Prostate gland (tissue), 2 donors: ENCODE data around the gene DPPA2.

Experiments used
- CTCF ChIP-seq, 4 experiments: fragments of 200-600 bp in 2 of 4; fragments of 450-650 bp in 2 of 4; sonication (generic) in 2 of 4; IDR thresholded peaks; 1 replicate in 3 of 4; 2 replicates in 1 of 4; pipeline ENCODE4 v1.5.1; 2016 to 2019; ENCODE audit warnings: antibody characterized with exemption in 4 of 4, mild to moderate bottlenecking in 2 of 4, moderate library complexity in 2 of 4
- POLR2A ChIP-seq: fragments of 450-650 bp; IDR thresholded peaks from one replicate; pipeline ENCODE4 v1.6.1; 2016; ENCODE audit warnings: antibody characterized with exemption, mild to moderate bottlenecking
- POLR2AphosphoS5 ChIP-seq: sonication (generic); formaldehyde crosslinking; IDR thresholded peaks from one replicate; pipeline ENCODE4 v1.6.1; 2017; ENCODE audit warnings: antibody characterized with exemption

DNA sequence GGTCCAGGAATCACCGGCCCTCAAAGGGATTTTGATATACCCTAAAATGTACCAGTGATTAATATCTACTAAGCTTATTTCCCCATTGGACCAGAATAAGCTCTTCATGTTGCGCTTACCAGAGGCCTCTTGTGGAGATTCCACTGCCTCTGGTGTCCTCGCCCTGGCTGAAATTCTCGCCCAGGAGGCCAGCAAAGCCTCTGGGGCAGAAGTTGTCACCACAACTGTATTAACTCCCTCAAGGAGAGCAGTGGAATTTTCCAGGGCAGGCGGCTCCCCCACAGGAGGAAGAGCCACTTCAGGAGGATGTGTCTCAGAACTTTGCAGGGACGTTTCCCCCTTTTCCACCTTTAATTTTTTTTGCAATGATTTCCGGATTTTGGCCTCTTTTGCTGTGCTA lies 14.1 kb upstream of the DPPA2 start:
- no peak for TF ChIP-seq CTCF (IDR thresholded peaks at IDR 0.05)
- no peak for TF ChIP-seq POLR2AphosphoS5
- no peak for TF ChIP-seq POLR2A
